HG03139 (cell line): Measurements from ENCODE around the gene HRH3.

ENCODE experiments used
- ATAC-seq: cut with Tn5 transposase; IDR thresholded peaks from one replicate; pipeline ENCODE4 v1.9.1; 2021; ENCODE audit not compliant: unreplicated experiment

HRH3 gene

GRCh38 chr20:62201173-62202082 is 18.6 kb downstream of the HRH3 start:
- no peak for ATAC-seq

GRCh38 chr20:62200491-62201172 is 19.4 kb downstream of the HRH3 start:
- ATAC-seq: no peak

GRCh38 chr20:62198931-62199330 is 21.1 kb downstream of the HRH3 start:
- ATAC-seq: no peak

GRCh38 chr20:62198496-62198895 is 21.6 kb downstream of the HRH3 start:
- no peak for ATAC-seq

DNA sequence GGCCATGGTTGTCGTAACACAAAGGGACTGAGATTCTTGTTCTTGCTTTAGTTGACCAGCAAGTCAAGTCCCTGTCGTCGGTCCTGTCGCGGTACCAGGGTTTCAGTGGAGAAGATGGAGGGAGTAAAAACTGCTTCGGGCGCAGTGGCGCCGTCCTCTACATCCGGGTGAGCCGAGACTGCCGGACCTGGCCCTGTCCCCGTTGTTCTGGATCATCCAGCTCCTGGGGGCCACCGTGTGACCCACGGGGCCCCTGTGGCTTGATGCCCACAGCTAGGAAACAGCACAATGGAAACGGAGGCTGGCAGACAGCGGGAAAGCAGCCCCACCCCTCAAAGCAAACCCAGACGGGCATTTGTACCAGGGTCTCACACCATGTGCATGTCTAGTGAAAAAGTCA is 22.3 kb downstream of the HRH3 start:
- no peak for ATAC-seq

- no peak for ATAC-seq
These were observed 22.8 kb downstream of the HRH3 start for GRCh38 chr20:62197311-62197710.

GRCh38 chr20:62196286-62196685 is 23.8 kb downstream of the HRH3 start:
- ATAC-seq: no peak

GRCh38 chr20:62195736-62196135 is 24.3 kb downstream of the HRH3 start:
- no peak for ATAC-seq

GRCh38 chr20:62195075-62195405 is 25.0 kb downstream of the HRH3 start:
- ATAC-seq: no peak

GRCh38 chr20:62193079-62194025 is 26.7 kb downstream of the HRH3 start:
- ATAC-seq: no peak

DNA sequence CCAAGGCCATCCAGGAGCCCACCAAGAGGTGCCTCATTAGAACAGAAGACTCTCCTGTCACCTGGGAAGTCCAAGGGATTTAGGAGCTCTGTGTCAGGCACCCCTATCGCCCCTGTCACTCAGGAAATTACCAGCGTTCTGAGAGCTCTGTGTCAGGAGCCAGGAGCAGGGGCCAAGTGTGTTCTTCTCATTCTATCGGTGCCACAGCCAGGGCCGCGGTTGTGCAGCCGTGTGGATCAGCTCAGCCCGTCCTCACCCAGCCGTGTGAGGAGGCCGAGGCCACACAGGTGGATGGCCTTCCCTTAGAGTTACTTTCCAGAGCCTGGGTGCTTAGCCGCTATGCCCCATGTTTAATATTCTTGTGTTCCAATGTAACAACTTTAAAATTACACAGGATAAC is 27.4 kb downstream of the HRH3 start:
- ATAC-seq: no peak

GRCh38 chr20:62191781-62192559 is 28.1 kb downstream of the HRH3 start:
- ATAC-seq: no peak

- ATAC-seq: no peak
These were observed 29.3 kb downstream of the HRH3 start for GRCh38 chr20:62190639-62191411.

DNA sequence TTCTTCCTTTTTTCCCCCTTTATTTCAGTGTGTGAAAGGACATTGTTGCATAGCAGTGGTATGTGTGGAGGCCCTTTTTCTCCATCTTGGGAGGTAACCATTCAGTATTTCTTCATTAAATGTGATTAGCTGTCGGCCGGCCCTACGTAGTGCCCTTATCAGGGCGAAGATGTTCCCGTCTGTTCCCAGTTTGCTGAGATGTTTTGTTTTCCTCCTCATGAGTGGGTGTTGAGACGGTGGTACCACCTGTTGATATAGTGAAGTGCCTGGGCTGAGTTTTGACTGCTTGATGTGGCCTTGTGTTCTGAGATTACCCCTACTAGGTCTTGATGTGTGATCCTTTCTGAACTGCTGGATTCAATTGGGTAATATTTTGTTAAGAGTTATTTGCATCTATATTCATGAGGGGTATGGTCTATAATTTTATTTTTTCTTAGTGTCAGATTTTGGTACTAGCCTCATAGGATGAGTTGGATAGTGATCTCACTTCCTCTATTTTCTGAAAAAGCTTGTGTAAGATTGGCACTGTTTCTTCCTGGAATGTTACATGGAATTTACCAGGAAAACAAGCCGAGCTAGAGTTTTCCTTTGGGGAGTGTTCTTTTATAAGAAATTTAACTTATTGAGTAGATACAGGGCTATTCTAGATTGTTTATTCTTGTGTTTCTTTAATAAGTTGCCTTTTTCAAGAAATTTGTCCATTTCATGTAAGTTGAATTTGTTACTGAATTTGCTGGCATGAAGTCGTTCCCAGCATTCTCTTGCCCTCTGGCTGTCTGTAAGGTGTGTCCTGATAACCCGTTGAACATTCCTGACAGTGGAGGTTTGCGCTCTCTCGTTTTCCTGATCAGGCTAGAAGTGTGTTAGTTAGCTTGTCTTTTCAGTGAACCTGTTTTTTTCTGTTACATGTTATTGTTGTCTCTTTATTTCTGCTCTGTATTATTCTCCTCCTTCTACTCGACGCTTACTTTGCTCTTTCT is 32.9 kb downstream of the HRH3 start:
- ATAC-seq: no peak

DNA sequence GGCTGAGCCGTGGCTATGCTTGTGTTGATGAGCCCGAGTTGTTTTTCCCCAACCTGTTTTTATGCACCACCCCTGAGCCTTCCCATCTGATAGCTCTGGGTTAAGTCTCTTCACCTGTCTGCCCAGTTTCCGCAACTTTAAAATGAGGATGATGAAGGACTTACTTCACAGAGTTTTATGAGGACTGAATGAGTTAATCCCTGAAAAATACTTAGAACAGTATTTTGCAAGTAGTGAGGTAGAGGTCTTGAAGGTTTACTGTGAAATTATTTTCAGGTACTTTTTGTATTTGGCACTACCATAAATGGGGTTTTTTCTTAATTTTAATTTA is 34.0 kb downstream of the HRH3 start:
- no peak for ATAC-seq

DNA sequence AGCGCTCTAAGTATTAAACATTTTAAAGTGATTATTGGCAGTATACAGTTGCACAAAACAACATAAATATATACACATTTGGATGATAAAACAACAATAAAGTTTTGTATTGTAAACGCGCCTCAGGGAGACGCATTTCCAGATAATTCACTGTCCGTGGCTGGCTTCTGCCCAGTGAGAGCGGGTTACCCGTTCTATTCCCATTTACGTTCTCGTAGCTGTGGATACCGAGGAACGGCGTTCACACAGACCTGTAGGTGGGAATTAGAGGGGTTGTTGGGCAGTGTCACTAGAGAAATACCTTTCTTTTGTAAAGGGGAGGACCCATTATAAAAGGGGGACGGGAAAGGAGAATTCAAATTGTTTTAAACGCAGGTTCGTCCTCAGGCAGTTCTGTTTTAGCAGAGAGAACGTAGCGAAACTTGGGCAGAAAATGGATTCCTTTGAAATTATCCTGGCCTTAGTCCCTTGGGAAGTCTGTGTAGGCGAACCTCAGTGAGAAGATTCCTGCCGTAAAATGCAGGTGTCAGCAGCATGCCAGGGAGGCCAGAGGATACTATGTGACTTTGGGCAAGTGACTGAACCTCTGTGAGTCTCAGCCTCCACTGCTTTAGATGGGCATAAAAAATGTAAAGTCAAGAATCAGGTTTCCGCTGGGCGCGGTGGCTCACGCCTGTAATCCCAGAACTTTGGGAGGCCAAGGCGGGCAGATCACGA is 36.5 kb downstream of the HRH3 start:
- no peak for ATAC-seq

GRCh38 chr20:62182469-62183425 is 37.3 kb downstream of the HRH3 start, which contains the start of gene MTG2:
Gene MTG2, plus strand, starts transcription at chr20:62183028. Its CDS starts 10,393 bp downstream, at chr20:62193421.
- peak; percentile 90 for ATAC-seq
